A549 (cell line): Measurements from ENCODE around the gene MVD.

Experiments
- EP300 ChIP-seq, 2 experiments: fragments of >200 bp; sonication (Bioruptor Twin); formaldehyde crosslinking; IDR thresholded peaks; 2 replicates in 1 of 2; 3 replicates in 1 of 2; pipeline ENCODE4 v1.6.1; 2016 to 2017
- HDAC2 ChIP-seq: fragments of 200-600 bp; sonication (generic); IDR thresholded peaks from 2 replicates; pipeline ENCODE4 v1.6.1; 2016
- POLR2A ChIP-seq: IDR thresholded peaks from 2 replicates; pipeline ENCODE4 v1.6.1; 2012; ENCODE audit warnings: mild to moderate bottlenecking, low read length
- POLR2AphosphoS2 ChIP-seq: conservative IDR thresholded peaks from 2 replicates; pipeline ENCODE4 v1.6.1; 2012; ENCODE audit warnings: low read length, improper control_type of control experiment, inconsistent platforms
- SMC3 ChIP-seq: fragments of >200 bp; sonication (Bioruptor Twin); formaldehyde crosslinking; IDR thresholded peaks from 3 replicates; pipeline ENCODE4 v1.6.1; 2018; ENCODE audit warnings: inconsistent platforms
- TF ChIP-seq, protein P1 (sequence below): fragments of >200 bp; sonication (Bioruptor Twin); formaldehyde crosslinking; IDR thresholded peaks from 3 replicates; pipeline ENCODE4 v1.5.1; 2016
- TF ChIP-seq, protein P2 (sequence below): fragments of >200 bp; sonication (Bioruptor Twin); formaldehyde crosslinking; IDR thresholded peaks from 3 replicates; pipeline ENCODE4 v1.6.1; 2016
- TF ChIP-seq, protein P3 (sequence below): fragments of 150-350 bp; IDR thresholded peaks from 2 replicates; pipeline ENCODE4 v1.6.1; 2014; ENCODE audit warnings: low read depth, mild to moderate bottlenecking, low read length

DNA sequence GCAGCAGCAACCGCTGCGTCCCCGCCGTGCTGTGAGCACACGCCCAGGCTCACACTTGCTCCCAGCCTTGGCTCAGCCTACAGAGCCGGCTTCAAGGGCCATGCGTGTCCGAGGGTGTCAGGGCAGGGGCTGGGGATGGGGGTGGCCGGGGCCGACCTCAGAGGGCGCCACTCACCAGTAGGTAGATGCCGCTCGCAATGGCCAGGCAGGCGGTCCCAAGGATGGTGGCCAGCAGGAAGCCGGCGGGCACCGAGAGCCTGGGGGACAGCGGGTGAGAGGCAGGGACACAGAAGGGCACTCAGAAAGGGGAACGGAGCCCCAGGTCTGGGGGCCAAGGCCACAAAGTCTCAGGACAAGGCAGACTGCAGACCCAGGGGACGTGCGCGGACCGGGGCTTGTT is 16.9 kb downstream of the MVD start:
- TF ChIP-seq POLR2A, result no peak
- TF ChIP-seq, protein P1, sequence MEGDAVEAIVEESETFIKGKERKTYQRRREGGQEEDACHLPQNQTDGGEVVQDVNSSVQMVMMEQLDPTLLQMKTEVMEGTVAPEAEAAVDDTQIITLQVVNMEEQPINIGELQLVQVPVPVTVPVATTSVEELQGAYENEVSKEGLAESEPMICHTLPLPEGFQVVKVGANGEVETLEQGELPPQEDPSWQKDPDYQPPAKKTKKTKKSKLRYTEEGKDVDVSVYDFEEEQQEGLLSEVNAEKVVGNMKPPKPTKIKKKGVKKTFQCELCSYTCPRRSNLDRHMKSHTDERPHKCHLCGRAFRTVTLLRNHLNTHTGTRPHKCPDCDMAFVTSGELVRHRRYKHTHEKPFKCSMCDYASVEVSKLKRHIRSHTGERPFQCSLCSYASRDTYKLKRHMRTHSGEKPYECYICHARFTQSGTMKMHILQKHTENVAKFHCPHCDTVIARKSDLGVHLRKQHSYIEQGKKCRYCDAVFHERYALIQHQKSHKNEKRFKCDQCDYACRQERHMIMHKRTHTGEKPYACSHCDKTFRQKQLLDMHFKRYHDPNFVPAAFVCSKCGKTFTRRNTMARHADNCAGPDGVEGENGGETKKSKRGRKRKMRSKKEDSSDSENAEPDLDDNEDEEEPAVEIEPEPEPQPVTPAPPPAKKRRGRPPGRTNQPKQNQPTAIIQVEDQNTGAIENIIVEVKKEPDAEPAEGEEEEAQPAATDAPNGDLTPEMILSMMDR, result no peak
- TF ChIP-seq SMC3, result no peak
- TF ChIP-seq EP300 (IDR thresholded peaks at IDR 0.05), result no peak
- TF ChIP-seq POLR2AphosphoS2, result no peak
- TF ChIP-seq, protein P2, sequence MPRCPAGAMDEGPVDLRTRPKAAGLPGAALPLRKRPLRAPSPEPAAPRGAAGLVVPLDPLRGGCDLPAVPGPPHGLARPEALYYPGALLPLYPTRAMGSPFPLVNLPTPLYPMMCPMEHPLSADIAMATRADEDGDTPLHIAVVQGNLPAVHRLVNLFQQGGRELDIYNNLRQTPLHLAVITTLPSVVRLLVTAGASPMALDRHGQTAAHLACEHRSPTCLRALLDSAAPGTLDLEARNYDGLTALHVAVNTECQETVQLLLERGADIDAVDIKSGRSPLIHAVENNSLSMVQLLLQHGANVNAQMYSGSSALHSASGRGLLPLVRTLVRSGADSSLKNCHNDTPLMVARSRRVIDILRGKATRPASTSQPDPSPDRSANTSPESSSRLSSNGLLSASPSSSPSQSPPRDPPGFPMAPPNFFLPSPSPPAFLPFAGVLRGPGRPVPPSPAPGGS, result no peak
- no peak for TF ChIP-seq HDAC2
- TF ChIP-seq, protein P3, sequence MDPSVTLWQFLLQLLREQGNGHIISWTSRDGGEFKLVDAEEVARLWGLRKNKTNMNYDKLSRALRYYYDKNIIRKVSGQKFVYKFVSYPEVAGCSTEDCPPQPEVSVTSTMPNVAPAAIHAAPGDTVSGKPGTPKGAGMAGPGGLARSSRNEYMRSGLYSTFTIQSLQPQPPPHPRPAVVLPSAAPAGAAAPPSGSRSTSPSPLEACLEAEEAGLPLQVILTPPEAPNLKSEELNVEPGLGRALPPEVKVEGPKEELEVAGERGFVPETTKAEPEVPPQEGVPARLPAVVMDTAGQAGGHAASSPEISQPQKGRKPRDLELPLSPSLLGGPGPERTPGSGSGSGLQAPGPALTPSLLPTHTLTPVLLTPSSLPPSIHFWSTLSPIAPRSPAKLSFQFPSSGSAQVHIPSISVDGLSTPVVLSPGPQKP, result no peak
